GM19395 (cell line): Measurements from ENCODE around the gene FGGY.

Experiments used
- ATAC-seq: cut with Tn5 transposase; IDR thresholded peaks from one replicate; pipeline ENCODE4 v1.9.1; 2021; ENCODE audit warnings: mild to moderate bottlenecking, moderate library complexity; ENCODE audit not compliant: unreplicated experiment

The FGGY gene

GRCh38 chr1:59314776-59315528, 18.1 kb downstream of the FGGY start:
- no peak for ATAC-seq

GRCh38 chr1:59315529-59316463, 18.9 kb downstream of the FGGY start:
- ATAC-seq = no peak

GRCh38 chr1:59316497-59317128, 19.7 kb downstream of the FGGY start:
- peak; percentile 82 for ATAC-seq

- no peak for ATAC-seq
Measured at GRCh38 chr1:59317343-59317742, 20.4 kb downstream of the FGGY start.

- ATAC-seq = no peak
Measured at GRCh38 chr1:59317780-59318179, 20.9 kb downstream of the FGGY start.

GRCh38 chr1:59318271-59318860, 21.5 kb downstream of the FGGY start:
- no peak for ATAC-seq

GRCh38 chr1:59322394-59322793, 25.5 kb downstream of the FGGY start:
- ATAC-seq = no peak

GRCh38 chr1:59322814-59323213, 25.9 kb downstream of the FGGY start:
- ATAC-seq = no peak

GRCh38 chr1:59323879-59324278, 27.0 kb downstream of the FGGY start:
- no peak for ATAC-seq

GRCh38 chr1:59328353-59328752, 31.5 kb downstream of the FGGY start:
- no peak for ATAC-seq

- ATAC-seq = no peak
Measured at GRCh38 chr1:59329412-59330053, 32.6 kb downstream of the FGGY start.

GRCh38 chr1:59331686-59332620, 35.1 kb downstream of the FGGY start:
- no peak for ATAC-seq

- no peak for ATAC-seq
Measured at GRCh38 chr1:59332983-59333382, 36.1 kb downstream of the FGGY start.

GRCh38 chr1:59333626-59334277, 36.9 kb downstream of the FGGY start:
- ATAC-seq = no peak

GRCh38 chr1:59340411-59341307, 43.8 kb downstream of the FGGY start:
- ATAC-seq = peak; percentile 76

GRCh38 chr1:59342801-59343575, 46.1 kb downstream of the FGGY start:
- ATAC-seq = no peak

- ATAC-seq = no peak
Measured at GRCh38 chr1:59343576-59343840, 46.6 kb downstream of the FGGY start.

- ATAC-seq = no peak
Measured at GRCh38 chr1:59345221-59345620, 48.3 kb downstream of the FGGY start.
